Liver (tissue), 3 donors: ENCODE data around the gene PANK2.

Experiments used
- CTCF ChIP-seq: fragments of 150-350 bp; IDR thresholded peaks from 2 replicates; pipeline ENCODE4 v1.5.1; 2017; ENCODE audit warnings: improper control_type of control experiment, low read depth, low read length; ENCODE audit not compliant: missing input control
- TAF1 ChIP-seq: conservative IDR thresholded peaks from 2 replicates; pipeline ENCODE4 v1.6.1; 2016; ENCODE audit warnings: antibody characterized with exemption, mild to moderate bottlenecking
- donor health status: healthy.
- donor health status: healthy.

DNA sequence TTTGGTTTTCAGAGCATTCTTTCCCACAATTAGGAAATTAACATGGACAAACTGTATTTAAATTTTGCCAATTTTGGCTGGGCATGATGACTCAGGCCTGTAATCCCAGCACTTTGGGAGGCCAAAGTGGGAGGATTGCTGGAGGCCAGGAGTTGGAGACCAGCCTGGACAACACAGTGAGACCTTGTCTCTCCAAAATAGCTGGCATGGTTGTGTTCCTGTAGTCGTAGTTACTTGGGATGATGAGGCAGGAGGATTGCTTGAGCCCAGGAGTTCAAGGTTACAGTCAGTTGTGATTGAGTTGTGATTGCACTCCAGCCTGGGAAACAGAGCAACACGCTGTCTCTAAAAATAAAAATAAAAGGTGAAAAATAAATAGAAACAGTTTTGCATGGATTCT lies 15.0 kb downstream of the PANK2 start:
- TF ChIP-seq CTCF (no peak), TAF1 (no peak)
